C4-2B (cell line): Measurements from ENCODE around the gene VMAC.

Experiments
- ZFX ChIP-seq: fragments of 450-650 bp; IDR thresholded peaks from 2 replicates; pipeline ENCODE4 v1.6.1; 2017
- TF ChIP-seq, protein P1 (sequence below): fragments of 450-650 bp; conservative IDR thresholded peaks from 2 replicates; pipeline ENCODE4 v1.5.1; 2017; ENCODE audit warnings: mild to moderate bottlenecking

DNA sequence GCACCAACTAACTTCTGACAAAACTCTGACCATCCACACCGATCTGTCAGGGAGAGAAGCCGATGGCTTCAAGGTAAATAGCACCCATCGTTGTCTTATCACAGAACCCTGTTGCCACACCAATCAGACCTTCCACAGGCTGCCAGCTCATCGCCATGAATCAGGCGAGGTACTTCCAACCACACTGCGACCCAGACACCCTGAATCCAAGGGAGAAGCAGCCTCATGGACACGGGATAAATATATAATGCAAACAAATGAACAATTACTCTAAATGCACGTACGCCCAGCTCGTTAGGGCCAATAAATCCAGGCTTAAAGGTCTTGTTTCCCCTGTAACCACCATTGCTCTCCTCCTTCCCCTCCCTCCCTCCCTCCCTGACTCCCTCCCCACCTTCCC lies 52.5 kb downstream of the VMAC start:
- TF ChIP-seq, protein P1, sequence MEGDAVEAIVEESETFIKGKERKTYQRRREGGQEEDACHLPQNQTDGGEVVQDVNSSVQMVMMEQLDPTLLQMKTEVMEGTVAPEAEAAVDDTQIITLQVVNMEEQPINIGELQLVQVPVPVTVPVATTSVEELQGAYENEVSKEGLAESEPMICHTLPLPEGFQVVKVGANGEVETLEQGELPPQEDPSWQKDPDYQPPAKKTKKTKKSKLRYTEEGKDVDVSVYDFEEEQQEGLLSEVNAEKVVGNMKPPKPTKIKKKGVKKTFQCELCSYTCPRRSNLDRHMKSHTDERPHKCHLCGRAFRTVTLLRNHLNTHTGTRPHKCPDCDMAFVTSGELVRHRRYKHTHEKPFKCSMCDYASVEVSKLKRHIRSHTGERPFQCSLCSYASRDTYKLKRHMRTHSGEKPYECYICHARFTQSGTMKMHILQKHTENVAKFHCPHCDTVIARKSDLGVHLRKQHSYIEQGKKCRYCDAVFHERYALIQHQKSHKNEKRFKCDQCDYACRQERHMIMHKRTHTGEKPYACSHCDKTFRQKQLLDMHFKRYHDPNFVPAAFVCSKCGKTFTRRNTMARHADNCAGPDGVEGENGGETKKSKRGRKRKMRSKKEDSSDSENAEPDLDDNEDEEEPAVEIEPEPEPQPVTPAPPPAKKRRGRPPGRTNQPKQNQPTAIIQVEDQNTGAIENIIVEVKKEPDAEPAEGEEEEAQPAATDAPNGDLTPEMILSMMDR: no peak
- no peak for TF ChIP-seq ZFX
